Sigmoid colon (tissue), 3 donors: ENCODE data around the gene CST9.

ENCODE experiments used
- POLR2A ChIP-seq, 2 donors: fragments of 450-650 bp; IDR thresholded peaks; one replicate each; pipeline ENCODE4 v1.6.1; 2016; ENCODE audit warnings: antibody characterized with exemption in 2 of 2, mild to moderate bottlenecking in 2 of 2, moderate library complexity in 2 of 2
- TF ChIP-seq, protein P1 (sequence below), 4 experiments: fragments of 450-650 bp in 3 of 4; fragments of 200-600 bp in 1 of 4; IDR thresholded peaks; one replicate each; pipeline ENCODE4 v1.5.1; 2016 to 2019; ENCODE audit warnings: antibody characterized with exemption in 4 of 4, mild to moderate bottlenecking in 3 of 4, moderate library complexity in 2 of 4

DNA sequence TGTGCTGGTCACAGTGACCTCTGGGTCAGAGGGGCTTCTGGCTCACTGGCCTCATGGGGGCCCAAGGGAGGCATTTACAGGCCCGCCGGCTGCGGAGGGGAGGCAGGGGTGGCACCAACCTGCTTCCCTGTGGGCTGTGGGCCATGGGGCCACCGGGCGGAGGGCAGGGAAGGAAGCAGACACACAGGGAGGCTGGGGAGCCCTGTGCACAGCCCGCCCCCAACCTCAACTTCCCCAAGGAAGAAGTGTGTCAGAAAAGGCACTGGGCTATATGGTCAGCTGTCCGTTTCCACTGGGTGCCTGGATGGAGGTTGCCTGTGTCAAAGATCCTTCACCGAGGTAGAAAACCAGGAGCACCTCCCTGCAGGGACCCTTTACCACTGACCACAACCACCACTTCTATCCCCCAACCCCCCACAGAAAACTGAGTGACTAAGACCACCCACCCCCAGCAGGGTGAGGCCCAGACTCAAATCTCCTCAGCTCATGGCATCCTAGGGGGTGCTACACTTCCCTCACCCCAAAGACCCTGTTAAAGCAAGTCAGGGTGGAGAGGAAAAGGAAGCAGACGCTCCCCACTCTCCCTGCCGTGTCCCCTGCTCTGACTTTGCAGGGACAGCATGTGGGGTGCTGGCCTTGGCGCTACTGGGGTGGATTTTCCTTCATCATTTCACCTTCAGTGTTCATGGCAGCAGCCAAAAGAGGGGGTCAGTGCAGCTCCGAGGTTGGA lies 26.4 kb upstream of the CST9 start:
- no peak for TF ChIP-seq POLR2A (IDR thresholded peaks at IDR 0.05)
- TF ChIP-seq, protein P1, sequence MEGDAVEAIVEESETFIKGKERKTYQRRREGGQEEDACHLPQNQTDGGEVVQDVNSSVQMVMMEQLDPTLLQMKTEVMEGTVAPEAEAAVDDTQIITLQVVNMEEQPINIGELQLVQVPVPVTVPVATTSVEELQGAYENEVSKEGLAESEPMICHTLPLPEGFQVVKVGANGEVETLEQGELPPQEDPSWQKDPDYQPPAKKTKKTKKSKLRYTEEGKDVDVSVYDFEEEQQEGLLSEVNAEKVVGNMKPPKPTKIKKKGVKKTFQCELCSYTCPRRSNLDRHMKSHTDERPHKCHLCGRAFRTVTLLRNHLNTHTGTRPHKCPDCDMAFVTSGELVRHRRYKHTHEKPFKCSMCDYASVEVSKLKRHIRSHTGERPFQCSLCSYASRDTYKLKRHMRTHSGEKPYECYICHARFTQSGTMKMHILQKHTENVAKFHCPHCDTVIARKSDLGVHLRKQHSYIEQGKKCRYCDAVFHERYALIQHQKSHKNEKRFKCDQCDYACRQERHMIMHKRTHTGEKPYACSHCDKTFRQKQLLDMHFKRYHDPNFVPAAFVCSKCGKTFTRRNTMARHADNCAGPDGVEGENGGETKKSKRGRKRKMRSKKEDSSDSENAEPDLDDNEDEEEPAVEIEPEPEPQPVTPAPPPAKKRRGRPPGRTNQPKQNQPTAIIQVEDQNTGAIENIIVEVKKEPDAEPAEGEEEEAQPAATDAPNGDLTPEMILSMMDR (IDR thresholded peaks at IDR 0.05), result no peak
